ENCODE measurements around the gene LRP1. TPM values are rescaled to one million over a fixed set of nuclear protein-coding genes. Genes with fewer than 3 reads are reported as not detected.

Gene LRP1
- total and polyA plus RNA-seq, 2 of the 13 experiments (the other 11 are each of a cell fraction or from before 2014, with no cell fraction given): 14.7 to 30.8 TPM

GRCh38 chr12:57148469-57149244, 20.4 kb downstream of the LRP1 start (continued):
- peak; percentile 60; the same call in 1 of the 2 replicates for TF ChIP-seq IKZF5 (CRISPR knock-in tag; IDR thresholded peaks at IDR 0.05)
- TF ChIP-seq DR1 (CRISPR knock-in tag; IDR thresholded peaks at IDR 0.05): no peak
- TF ChIP-seq ZNF747 (CRISPR knock-in tag; IDR thresholded peaks at IDR 0.05; ENCODE audit: borderline replicate concordance): 0 out of 2 replicates have a peak, but pooled peaks have one; percentile 61
- TF ChIP-seq ZIK1 (CRISPR knock-in tag; IDR thresholded peaks at IDR 0.05; ENCODE audit: borderline replicate concordance, low read depth): no peak
- no peak for TF ChIP-seq PREB (CRISPR knock-in tag; IDR thresholded peaks at IDR 0.05)
- TF ChIP-seq ZNF775 (CRISPR knock-in tag; IDR thresholded peaks at IDR 0.05; ENCODE audit: borderline replicate concordance): no peak
- TF ChIP-seq ELK4 (CRISPR knock-in tag; IDR thresholded peaks at IDR 0.05; ENCODE audit: borderline replicate concordance): no peak
- peak; percentile 39; the same call in 1 of the 2 replicates for TF ChIP-seq MYC (CRISPR knock-in tag; IDR thresholded peaks at IDR 0.05; ENCODE audit: borderline replicate concordance)
- no peak for TF ChIP-seq BCL3 (CRISPR knock-in tag; IDR thresholded peaks at IDR 0.05)
- TF ChIP-seq TRIM22 (IDR thresholded peaks at IDR 0.05): no peak
- no peak for TF ChIP-seq HOXA9 (CRISPR knock-in tag; IDR thresholded peaks at IDR 0.05; ENCODE audit: borderline replicate concordance)
- peak; percentile 82 for TF ChIP-seq HDAC2 (CRISPR knock-in tag; IDR thresholded peaks at IDR 0.05)
- TF ChIP-seq ZEB1 (IDR thresholded peaks at IDR 0.05; ENCODE audit: insufficient replicate concordance, low read depth): no peak
- TF ChIP-seq ZNF468 (CRISPR knock-in tag; IDR thresholded peaks at IDR 0.05): no peak
- no peak for TF ChIP-seq PCBP1 (IDR thresholded peaks at IDR 0.05; ENCODE audit: borderline replicate concordance, low read depth, low read length)
- TF ChIP-seq ONECUT2 (CRISPR knock-in tag; IDR thresholded peaks at IDR 0.05): no peak
- TF ChIP-seq THAP11 (CRISPR knock-in tag; IDR thresholded peaks at IDR 0.05): peak; percentile 65
- TF ChIP-seq TFAP4 (IDR thresholded peaks at IDR 0.05; ENCODE audit: borderline replicate concordance, low read depth): peak; percentile 93
- TF ChIP-seq ZNF850 (CRISPR knock-in tag; conservative IDR thresholded peaks at IDR 0.05): no peak
- TF ChIP-seq MZF1 (CRISPR knock-in tag; IDR thresholded peaks at IDR 0.05; ENCODE audit: borderline replicate concordance): no peak

All from HepG2 (cell line).